GM23338 (cell line): ENCODE measurements around the gene ATXN1L. TPM values are rescaled to one million over a fixed set of nuclear protein-coding genes. Genes with fewer than 3 reads are reported as not detected.
"Not testable (repeated sequence)": the region's sequence is repeated elsewhere in the genome, so short reads cannot be mapped to it uniquely, and the experiment has no call there.

Source experiments
- ATAC-seq: fragments of 200-7000 bp; cut with Tn5 transposase; 3 replicates; pipeline ENCODE4 v1.9.1; 2020
- DNase-seq: peaks from one replicate; pipeline ENCODE4 v3.0.0-alpha.2; 2015; ENCODE audit warnings: low spot score
- H2AFZ ChIP-seq: fragments of 200-600 bp; sonication (generic); 2 replicates; pipeline ENCODE4 v1.8.0; 2016; ENCODE audit warnings: antibody characterized with exemption, mild to moderate bottlenecking, moderate library complexity
- H3F3A ChIP-seq: fragments of 200-600 bp; sonication (generic); replicated peaks from 2 replicates; pipeline ENCODE4 v1.8.0; 2017; ENCODE audit warnings: antibody characterized with exemption, mixed run types, low read depth
- H3K27ac ChIP-seq: fragments of 200-600 bp; sonication (generic); 2 replicates; pipeline ENCODE4 v1.6.1; 2016; ENCODE audit warnings: low read depth
- H3K27me3 ChIP-seq: fragments of 200-600 bp; sonication (generic); 2 replicates; pipeline ENCODE4 v1.8.0; 2016; ENCODE audit warnings: mild to moderate bottlenecking, mixed run types, moderate library complexity; ENCODE audit not compliant: insufficient read depth
- H3K36me3 ChIP-seq: fragments of 200-600 bp; sonication (generic); 2 replicates; pipeline ENCODE4 v1.8.0; 2016; ENCODE audit warnings: mild to moderate bottlenecking; ENCODE audit not compliant: insufficient read depth
- H3K4me1 ChIP-seq: fragments of 200-600 bp; sonication (generic); 2 replicates; pipeline ENCODE4 v1.8.0; 2016; ENCODE audit warnings: mild to moderate bottlenecking, moderate library complexity; ENCODE audit not compliant: insufficient read depth
- H3K4me2 ChIP-seq: fragments of 200-600 bp; sonication (generic); 2 replicates; pipeline ENCODE4 v1.7.1; 2017; ENCODE audit warnings: mixed run types
- H3K4me3 ChIP-seq: fragments of 200-600 bp; sonication (generic); 2 replicates; pipeline ENCODE4 v1.6.1; 2016; ENCODE audit warnings: mixed run types
- H3K79me2 ChIP-seq: fragments of 200-600 bp; sonication (generic); replicated peaks from 2 replicates; pipeline ENCODE4 v1.8.0; 2017; ENCODE audit warnings: mild to moderate bottlenecking; ENCODE audit not compliant: insufficient read depth
- H3K9me2 ChIP-seq: fragments of 200-600 bp; sonication (generic); 2 replicates; pipeline ENCODE4 v1.8.0; 2017; ENCODE audit not compliant: insufficient read depth
- H4K20me1 ChIP-seq: fragments of 200-600 bp; sonication (generic); replicated peaks from 2 replicates; pipeline ENCODE4 v1.8.0; 2017; ENCODE audit warnings: mild to moderate bottlenecking; ENCODE audit not compliant: insufficient read depth
- H3K27ac Mint-ChIP-seq: 2 replicates; pipeline ENCODE4 v1.8.0; 2020; ENCODE audit warnings: inconsistent platforms, mild to moderate bottlenecking, moderate library complexity, mixed read lengths
- H3K27me3 Mint-ChIP-seq: 3 replicates; pipeline ENCODE4 v1.8.0; 2022; ENCODE audit warnings: low read depth, mild to moderate bottlenecking, moderate library complexity, mixed read lengths, inconsistent platforms; ENCODE audit not compliant: insufficient read depth, poor library complexity
- H3K36me3 Mint-ChIP-seq: 3 replicates; pipeline ENCODE4 v1.8.0; 2021; ENCODE audit warnings: low read depth, mild to moderate bottlenecking, inconsistent platforms, moderate library complexity, mixed read lengths
- H3K4me1 Mint-ChIP-seq: 3 replicates; pipeline ENCODE4 v1.8.0; 2020; ENCODE audit warnings: mild to moderate bottlenecking, inconsistent platforms, mixed read lengths
- H3K4me3 Mint-ChIP-seq: 3 replicates; pipeline ENCODE4 v1.8.0; 2021; ENCODE audit warnings: moderate library complexity, mild to moderate bottlenecking, inconsistent platforms, mixed read lengths
- H3K9me3 Mint-ChIP-seq: 3 replicates; pipeline ENCODE4 v1.8.0; 2020; ENCODE audit warnings: moderate library complexity, mild to moderate bottlenecking, inconsistent platforms, mixed read lengths
- CTCF ChIP-seq, 2 experiments: fragments of 200-600 bp in 1 of 2; sonication (generic) in 1 of 2; conservative IDR thresholded peaks; 2 replicates each; pipeline versions ENCODE4 v1.5.1 to v1.6.1; 2016 to 2017; ENCODE audit warnings: antibody characterized with exemption in 2 of 2, low read depth in 2 of 2, mild to moderate bottlenecking in 2 of 2, moderate library complexity in 1 of 2
- REST ChIP-seq: IDR thresholded peaks from one replicate; pipeline ENCODE4 v1.6.1; 2018; ENCODE audit warnings: antibody characterized with exemption; ENCODE audit not compliant: unreplicated experiment
- STAT1 ChIP-seq: IDR thresholded peaks from one replicate; pipeline ENCODE4 v1.6.1; 2016; ENCODE audit warnings: antibody characterized with exemption; ENCODE audit not compliant: unreplicated experiment
- ZNF114 ChIP-seq: fragments of 250-450 bp; sonication (Bioruptor Pico); IDR thresholded peaks from 2 replicates; pipeline ENCODE4 v1.5.0; 2020; ENCODE audit warnings: mild to moderate bottlenecking, moderate library complexity
- ZNF462 ChIP-seq: fragments of 250-450 bp; sonication (Bioruptor Pico); IDR thresholded peaks from 2 replicates; pipeline ENCODE4 v1.5.0; 2020; ENCODE audit warnings: mild to moderate bottlenecking, moderate library complexity
- polyA plus RNA-seq: library from polyadenylated mRNA; unstranded; fragments of >200 nt; fragmentation: Nextera tagmentation; extraction: Ambion mirVana; gene quantifications from 2 replicates; pipeline ENCODE4 v1.2.1, GENCODE V29; 2016
- total RNA-seq: library from RNA; depleted of rRNA; stranded (reverse); fragments of >200 nt; shearing (Covaris generic); gene quantifications from 2 replicates; pipeline ENCODE4 v1.2.3, GENCODE V29; 2014

ATXN1L gene
- total and polyA plus RNA-seq, 2 experiments from 2014 or later = 8.5 to 22.1 TPM

GRCh38 chr16:71867175-71867574 lies 21.4 kb downstream of the ATXN1L start:
- H3K27ac ChIP-seq, H3F3A ChIP-seq, H3K4me3 ChIP-seq, H3K9me2 ChIP-seq, DNase-seq, H3K79me2 ChIP-seq, H3K4me3 Mint-ChIP-seq, H3K27me3 Mint-ChIP-seq, H3K36me3 ChIP-seq, H3K27me3 ChIP-seq, H3K4me1 ChIP-seq, H4K20me1 ChIP-seq, H3K4me2 ChIP-seq, H3K27ac Mint-ChIP-seq, H3K9me3 Mint-ChIP-seq, H3K4me1 Mint-ChIP-seq, ATAC-seq, H2AFZ ChIP-seq: not testable (repeated sequence)
- H3K36me3 Mint-ChIP-seq = peaks cover 27% of the 10 kb centered on the region; the same call in 2 of the 3 replicates

GRCh38 chr16:71867939-71868338 lies 22.2 kb downstream of the ATXN1L start:
- H2AFZ ChIP-seq = no peak overlapping the region
- no peak overlapping the region; the same call in 1 of the 2 replicates for H3K27ac Mint-ChIP-seq
- no peaks in the 10 kb centered on the region; the same call in none of the 2 replicates for H4K20me1 ChIP-seq
- no peaks in the 10 kb centered on the region for H3K79me2 ChIP-seq
- no peaks in the 10 kb centered on the region for H3K9me3 Mint-ChIP-seq
- no peaks in the 10 kb centered on the region; the same call in 1 of the 2 replicates for H3K36me3 ChIP-seq
- H3K4me3 ChIP-seq = no peak overlapping the region
- H3F3A ChIP-seq = no peaks in the 10 kb centered on the region
- H3K9me2 ChIP-seq = no peaks in the 10 kb centered on the region
- H3K4me3 Mint-ChIP-seq = no peak overlapping the region
- 0 out of 2 replicates have a peak overlapping the region, but pooled peaks have one; percentile 26 for H3K27ac ChIP-seq
- TF ChIP-seq ZNF114 (CRISPR knock-in tag) (no peak), CTCF (conservative IDR thresholded peaks at IDR 0.05; ENCODE audit: low read depth in 2 of 2) (peak in 1 of 2 experiments; percentile 29; a peak in 1 of 4 replicates), ZNF462 (CRISPR knock-in tag) (no peak), REST (no peak), STAT1 (no peak)
- peaks cover 2% of the 10 kb centered on the region for H3K27me3 Mint-ChIP-seq
- peaks cover 27% of the 10 kb centered on the region; the same call in 2 of the 3 replicates for H3K36me3 Mint-ChIP-seq
- H3K4me1 ChIP-seq = no peaks in the 10 kb centered on the region
- peak; percentile 80 for ATAC-seq
- no peak overlapping the region for H3K4me2 ChIP-seq
- no peaks in the 10 kb centered on the region; the same call in 2 of the 3 replicates for H3K4me1 Mint-ChIP-seq
- H3K27me3 ChIP-seq = no peaks in the 10 kb centered on the region
- peak; percentile 40 for DNase-seq
